Mesodermal cell (in vitro differentiated cells): Measurements from ENCODE around the gene PDE4B.

Source experiments
- H3K27ac ChIP-seq: 2 replicates; pipeline ENCODE4 v1.7.0; 2013; ENCODE audit warnings: mild to moderate bottlenecking, low read depth, low read length, moderate library complexity; ENCODE audit not compliant: severe bottlenecking
- H3K36me3 ChIP-seq: 2 replicates; pipeline ENCODE4 v1.7.1; 2013; ENCODE audit warnings: mild to moderate bottlenecking, low read length, moderate library complexity; ENCODE audit not compliant: control insufficient read depth, insufficient read depth
- H3K4me1 ChIP-seq: one replicate; pipeline ENCODE4 v1.7.1; 2013; ENCODE audit warnings: mild to moderate bottlenecking, low read length; ENCODE audit not compliant: insufficient read depth, control insufficient read depth, poor library complexity, severe bottlenecking
- H3K4me3 ChIP-seq: 2 replicates; pipeline ENCODE4 v1.7.0; 2013; ENCODE audit warnings: low read length, control low read depth, mild to moderate bottlenecking; ENCODE audit not compliant: insufficient read depth, poor library complexity, severe bottlenecking; ENCODE audit errors: extremely low read depth
- H3K9me3 ChIP-seq: 2 replicates; pipeline ENCODE4 v1.7.1; 2013; ENCODE audit warnings: mild to moderate bottlenecking, low read length, moderate library complexity; ENCODE audit not compliant: control insufficient read depth
- WGBS, 2 experiments: methylation state at CpG; one replicate each; pipeline ENCODE4 v1.1.5; 2013; ENCODE audit warnings: missing lambda C conversion rate in 2 of 2; ENCODE audit not compliant: insufficient coverage in 2 of 2; 5-methylcytosine and 5-hydroxymethylcytosine counted together

The PDE4B gene

DNA sequence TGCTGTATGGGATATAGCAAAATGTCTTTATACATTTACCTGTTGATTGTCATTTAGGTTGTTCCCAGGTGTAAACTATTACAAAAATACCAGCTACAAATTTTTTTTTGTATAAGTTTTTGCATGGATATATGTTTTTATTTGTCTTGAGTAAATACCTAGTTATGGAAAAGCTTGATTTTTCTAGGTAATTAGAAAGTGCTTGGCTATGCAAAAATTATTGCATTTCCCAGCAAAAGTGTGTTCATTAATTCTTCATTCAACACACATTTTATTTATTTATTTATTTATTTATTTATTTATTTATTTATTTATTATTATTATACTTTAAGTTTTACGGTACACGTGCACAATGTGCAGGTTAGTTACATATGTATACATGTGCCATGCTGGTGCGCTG, 22.1 kb downstream of the PDE4B start:
- no peaks in the 10 kb centered on the region for H3K36me3 ChIP-seq
- WGBS, 2 experiments = 100% methylated on average over 1 of the region's 3 CpGs; no CpG with 5 or more reads in 1 of the 2 experiments
- no peaks in the 10 kb centered on the region for H3K9me3 ChIP-seq
- no peak overlapping the region for H3K27ac ChIP-seq
- peaks cover 8% of the 10 kb centered on the region for H3K4me1 ChIP-seq
- no peak overlapping the region for H3K4me3 ChIP-seq

DNA sequence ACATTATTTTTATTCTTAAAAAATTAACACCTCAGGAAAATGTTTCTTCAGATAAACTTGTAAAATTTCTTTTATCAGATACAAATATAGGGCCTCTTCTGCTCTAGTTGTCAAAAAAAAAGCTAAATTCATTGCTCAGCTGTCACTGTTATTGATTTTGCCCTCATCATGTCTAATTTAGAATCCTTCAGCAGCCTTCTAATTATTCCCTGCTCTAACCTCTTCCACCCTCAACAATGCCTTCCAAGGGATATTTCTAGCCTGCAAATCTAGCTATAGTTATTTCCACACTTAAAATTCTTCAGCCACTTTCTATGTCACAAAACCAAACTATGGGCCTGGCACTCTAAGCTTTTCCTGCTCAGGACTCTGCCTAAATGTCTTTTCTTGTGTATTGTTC, 25.2 kb downstream of the PDE4B start:
- no peak overlapping the region for H3K27ac ChIP-seq
- no peaks in the 10 kb centered on the region for H3K9me3 ChIP-seq
- H3K4me1 ChIP-seq = no peaks in the 10 kb centered on the region
- H3K4me3 ChIP-seq = no peak overlapping the region
- H3K36me3 ChIP-seq = no peaks in the 10 kb centered on the region

- Histone ChIP-seq H3K4me1 (no peaks in the 10 kb centered on the region), H3K4me3 (no peak overlapping the region), H3K27ac (no peak overlapping the region), H3K36me3 (no peaks in the 10 kb centered on the region), H3K9me3 (no peaks in the 10 kb centered on the region)
- no CpG with 5 or more reads among the region's 1 CpG for WGBS, 2 experiments
These were observed 26.3 kb downstream of the PDE4B start for GRCh38 chr1:65818966-65819365.

DNA sequence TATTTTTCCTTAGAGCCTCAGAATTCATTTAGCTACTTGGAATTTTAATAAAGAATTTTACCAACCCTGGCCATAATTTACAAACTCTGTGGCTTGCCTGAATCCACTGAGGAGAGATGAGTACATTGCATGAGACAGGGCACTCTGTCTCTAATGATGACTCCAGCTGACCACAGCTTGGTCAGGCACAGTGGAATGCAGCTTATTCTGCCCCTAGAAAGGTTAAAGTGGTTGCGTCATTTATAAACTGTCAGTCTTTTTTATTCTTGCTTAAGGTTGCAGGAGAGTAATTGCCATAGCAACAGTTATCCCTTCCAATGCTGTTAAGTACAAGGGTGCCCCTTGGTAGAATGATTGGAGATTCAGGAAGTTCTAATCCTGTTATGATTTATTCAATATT, 28.3 kb downstream of the PDE4B start:
- WGBS, 2 experiments = 80 to 100% methylated on average over 1 of the region's 1 CpG
- Histone ChIP-seq H3K27ac (no peak overlapping the region), H3K4me1 (no peaks in the 10 kb centered on the region), H3K36me3 (no peaks in the 10 kb centered on the region), H3K4me3 (no peak overlapping the region), H3K9me3 (no peaks in the 10 kb centered on the region)

DNA sequence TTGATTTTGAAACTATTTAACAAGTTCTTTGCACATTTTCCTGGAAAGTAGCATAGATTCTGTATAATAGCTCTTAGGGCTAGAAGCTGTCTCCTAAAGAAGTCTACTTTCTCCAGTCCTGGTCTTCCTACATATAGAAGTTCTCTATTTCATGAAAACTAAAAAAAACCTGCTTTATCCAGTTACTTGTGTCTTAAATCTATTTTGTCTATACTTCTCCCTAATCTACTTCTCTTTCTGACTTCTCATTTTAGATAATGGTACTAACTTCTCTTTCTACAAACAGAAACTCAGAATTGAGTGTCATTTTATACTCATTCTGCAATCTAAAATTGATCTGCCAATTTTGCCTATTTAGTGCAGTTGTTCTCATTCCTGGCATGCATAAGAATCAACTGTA, 28.7 kb downstream of the PDE4B start:
- H3K9me3 ChIP-seq = no peaks in the 10 kb centered on the region
- H3K4me3 ChIP-seq = no peak overlapping the region
- no peak overlapping the region for H3K27ac ChIP-seq
- H3K36me3 ChIP-seq = no peaks in the 10 kb centered on the region
- no peaks in the 10 kb centered on the region for H3K4me1 ChIP-seq

- Histone ChIP-seq H3K4me1 (no peaks in the 10 kb centered on the region), H3K4me3 (no peak overlapping the region), H3K9me3 (no peaks in the 10 kb centered on the region), H3K27ac (no peak overlapping the region), H3K36me3 (no peaks in the 10 kb centered on the region)
These were observed 31.4 kb downstream of the PDE4B start for GRCh38 chr1:65824103-65824502.

DNA sequence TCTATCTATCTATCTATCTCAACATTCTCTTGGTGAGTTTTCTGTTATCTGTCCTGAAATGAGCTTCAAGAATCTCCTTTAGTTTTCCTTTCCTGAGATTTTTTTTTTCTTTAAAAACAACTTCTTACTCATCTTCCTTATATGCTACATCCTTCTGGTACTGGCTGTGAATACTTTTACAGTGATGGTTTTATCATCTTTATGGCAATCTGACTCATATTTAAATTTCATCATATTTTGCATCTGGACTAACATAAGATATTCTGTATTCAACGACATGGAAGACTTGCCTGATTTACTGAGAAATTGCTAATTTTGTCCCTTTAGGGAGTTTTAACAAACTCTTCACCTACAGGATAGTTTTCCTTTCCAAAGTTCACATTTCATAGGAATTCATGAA, 33.0 kb downstream of the PDE4B start:
- H3K4me3 ChIP-seq = no peak overlapping the region
- no peaks in the 10 kb centered on the region for H3K4me1 ChIP-seq

GRCh38 chr1:65826782-65827181, 34.1 kb downstream of the PDE4B start:
- Histone ChIP-seq H3K27ac (no peak overlapping the region), H3K4me1 (no peaks in the 10 kb centered on the region)
- 81 to 83% methylated on average over 3 of the region's 3 CpGs for WGBS, 2 experiments

More for the DNA sequence above, 33.0 kb downstream of the PDE4B start:
- Histone ChIP-seq H3K9me3 (no peaks in the 10 kb centered on the region), H3K36me3 (no peaks in the 10 kb centered on the region), H3K27ac (no peak overlapping the region)
- 100% methylated on average over 1 of the region's 1 CpG; no CpG with 5 or more reads in 1 of the 2 experiments for WGBS, 2 experiments

DNA sequence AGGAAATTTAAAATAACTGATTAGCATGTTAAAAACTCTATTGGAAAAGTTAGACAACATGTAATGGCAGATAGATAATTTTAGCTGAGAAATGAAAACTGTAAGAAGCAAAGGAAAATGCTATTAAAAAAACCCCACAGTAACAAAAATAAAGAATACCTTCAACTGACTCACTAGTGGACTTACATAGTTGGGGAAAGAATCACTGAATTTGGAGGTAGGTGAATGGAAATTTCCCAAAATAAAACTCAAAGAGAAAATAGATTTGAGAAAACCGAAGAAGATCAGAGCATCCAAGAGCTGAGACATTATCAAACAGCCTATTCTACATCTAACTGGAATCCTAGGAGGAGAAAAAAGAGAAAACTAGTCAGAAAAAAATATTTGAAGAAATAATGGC, 34.7 kb downstream of the PDE4B start:
- no CpG with 5 or more reads among the region's 1 CpG for WGBS, 2 experiments
- no peak overlapping the region for H3K4me3 ChIP-seq
- H3K9me3 ChIP-seq = no peaks in the 10 kb centered on the region
- H3K27ac ChIP-seq = no peak overlapping the region
- no peaks in the 10 kb centered on the region for H3K4me1 ChIP-seq
- no peaks in the 10 kb centered on the region for H3K36me3 ChIP-seq

More at GRCh38 chr1:65826782-65827181, 34.1 kb downstream of the PDE4B start:
- Histone ChIP-seq H3K9me3 (no peaks in the 10 kb centered on the region), H3K4me3 (no peak overlapping the region), H3K36me3 (no peaks in the 10 kb centered on the region)

DNA sequence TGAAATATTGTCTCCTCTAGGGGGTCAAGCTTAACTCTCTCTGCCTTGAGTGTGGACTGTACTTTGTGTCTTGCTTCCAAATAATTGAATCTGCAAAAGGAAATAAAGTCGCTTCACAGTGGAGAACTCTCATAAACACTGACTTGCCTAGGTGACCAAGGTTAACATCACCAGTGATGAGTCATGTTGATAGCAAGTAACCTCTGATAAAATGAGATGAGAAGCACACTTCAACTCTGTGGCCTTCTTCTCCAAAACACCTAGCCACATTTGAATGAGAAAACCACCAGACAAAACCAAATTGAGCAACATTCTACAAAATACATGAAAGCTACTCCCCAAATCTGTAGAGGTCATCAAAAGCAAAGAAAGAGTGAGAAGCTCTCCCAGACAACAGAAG, 37.6 kb downstream of the PDE4B start:
- WGBS, 2 experiments = 88% methylated on average over 1 of the region's 1 CpG; no CpG with 5 or more reads in 1 of the 2 experiments
- Histone ChIP-seq H3K4me1 (no peaks in the 10 kb centered on the region), H3K4me3 (no peak overlapping the region), H3K9me3 (no peaks in the 10 kb centered on the region), H3K27ac (no peak overlapping the region), H3K36me3 (no peaks in the 10 kb centered on the region)

DNA sequence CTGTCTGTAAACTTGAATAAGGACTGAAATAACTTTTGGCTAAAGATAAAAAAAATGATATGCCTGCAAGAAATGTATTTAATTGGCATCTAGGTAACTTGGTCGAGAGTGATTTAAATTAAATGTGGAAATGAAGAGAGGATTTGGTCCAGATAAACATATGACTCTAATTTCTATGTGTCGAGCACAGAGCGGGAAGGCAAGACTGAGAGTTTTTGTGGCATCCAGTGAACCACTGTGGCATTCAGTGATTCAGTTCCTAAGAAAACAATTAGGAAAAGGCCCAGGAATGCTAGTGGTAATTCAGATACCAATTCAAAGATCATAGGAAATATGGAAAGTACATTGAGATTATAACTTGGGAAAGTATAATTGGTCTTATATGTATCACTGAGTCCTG, 39.6 kb downstream of the PDE4B start:
- WGBS, 2 experiments = 50 to 60% methylated on average over 3 of the region's 3 CpGs

GRCh38 chr1:65836686-65837085, 44.0 kb downstream of the PDE4B start:
- H3K4me1 ChIP-seq = no peaks in the 10 kb centered on the region
- no peak overlapping the region for H3K4me3 ChIP-seq
- no peaks in the 10 kb centered on the region for H3K9me3 ChIP-seq
- no peak overlapping the region for H3K27ac ChIP-seq
- no peaks in the 10 kb centered on the region for H3K36me3 ChIP-seq
- WGBS, 2 experiments = 80% methylated on average over 3 of the region's 3 CpGs; no CpG with 5 or more reads in 1 of the 2 experiments

More for the DNA sequence above, 39.6 kb downstream of the PDE4B start:
- no peaks in the 10 kb centered on the region for H3K36me3 ChIP-seq
- H3K4me3 ChIP-seq = no peak overlapping the region
- H3K4me1 ChIP-seq = no peaks in the 10 kb centered on the region
- H3K27ac ChIP-seq = no peak overlapping the region
- no peaks in the 10 kb centered on the region for H3K9me3 ChIP-seq
